HG02870 (cell line): ENCODE data around the gene PLXNA4.
"Not testable (repeated sequence)": the region's sequence is repeated elsewhere in the genome, so short reads cannot be mapped to it uniquely, and the experiment has no call there.

Experiments
- ATAC-seq: cut with Tn5 transposase; IDR thresholded peaks from one replicate; pipeline ENCODE4 v1.9.1; 2021; ENCODE audit warnings: mild to moderate bottlenecking, moderate library complexity; ENCODE audit not compliant: unreplicated experiment

PLXNA4 gene

DNA sequence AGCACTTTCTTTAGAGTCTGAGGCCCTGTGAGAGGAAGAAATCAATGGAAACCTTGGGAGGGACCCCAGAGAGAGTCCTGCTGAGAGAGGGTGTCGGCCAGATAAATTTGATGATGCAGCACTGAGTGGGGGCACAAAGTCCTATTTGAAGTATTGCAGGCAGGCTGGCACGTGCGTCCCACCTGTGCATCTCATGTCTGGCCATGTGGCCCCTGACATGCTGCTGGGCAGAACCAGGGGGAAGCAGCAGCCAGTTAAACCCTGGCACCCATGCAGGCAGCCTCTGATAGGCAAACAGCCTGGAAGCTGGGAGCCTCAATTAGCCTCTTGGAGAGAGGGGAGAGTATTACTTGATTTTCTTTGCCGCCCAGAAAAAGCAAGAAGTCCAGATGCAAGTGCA is 180.9 kb downstream of the PLXNA4 start:
- ATAC-seq: no peak

GRCh38 chr7:132394283-132395198 is 181.7 kb downstream of the PLXNA4 start:
- ATAC-seq: no peak

DNA sequence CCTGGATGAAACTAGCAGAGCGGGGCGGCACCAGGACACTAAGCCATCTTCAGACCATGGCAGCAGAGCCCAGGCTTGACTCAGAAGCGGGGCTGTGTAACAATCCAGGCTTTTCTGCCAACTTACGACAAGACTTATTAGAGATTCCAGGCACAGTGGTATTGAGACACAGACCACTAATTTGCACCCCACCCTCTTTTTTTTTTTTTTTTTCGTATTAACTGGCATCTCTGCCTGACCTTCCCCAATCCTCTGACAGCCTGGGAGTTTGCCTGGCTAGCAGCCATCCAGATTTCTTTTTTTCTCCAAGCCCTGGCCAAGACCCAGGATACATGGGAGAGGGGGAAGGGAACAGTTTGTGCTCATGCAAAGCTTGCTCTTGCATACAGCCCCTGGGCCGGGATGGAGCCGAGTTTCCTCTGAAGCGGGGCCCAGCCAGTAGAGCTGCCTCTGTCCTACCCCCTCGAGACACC is 182.4 kb downstream of the PLXNA4 start:
- no peak for ATAC-seq

DNA sequence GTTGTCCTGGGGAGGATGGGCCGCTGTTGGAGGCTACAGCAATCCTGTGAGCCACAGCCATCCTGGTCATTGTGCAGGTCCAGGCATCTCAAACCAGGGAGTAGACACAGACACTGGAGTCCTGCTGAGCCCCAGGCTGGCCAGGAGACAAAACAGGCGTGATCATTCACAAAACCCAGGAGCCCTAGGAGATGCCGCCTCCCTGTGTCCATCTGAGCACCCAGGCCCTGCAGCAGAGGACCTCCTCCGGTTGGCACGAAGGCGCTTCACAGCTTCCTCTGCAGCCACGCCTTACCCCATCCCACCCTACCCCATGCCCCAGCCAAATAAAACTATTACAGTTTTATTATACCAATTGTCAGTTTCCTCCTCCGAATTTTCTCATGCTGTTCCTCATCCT is 183.6 kb downstream of the PLXNA4 start:
- ATAC-seq: no peak

GRCh38 chr7:132390705-132391104 is 185.6 kb downstream of the PLXNA4 start:
- no peak for ATAC-seq

DNA sequence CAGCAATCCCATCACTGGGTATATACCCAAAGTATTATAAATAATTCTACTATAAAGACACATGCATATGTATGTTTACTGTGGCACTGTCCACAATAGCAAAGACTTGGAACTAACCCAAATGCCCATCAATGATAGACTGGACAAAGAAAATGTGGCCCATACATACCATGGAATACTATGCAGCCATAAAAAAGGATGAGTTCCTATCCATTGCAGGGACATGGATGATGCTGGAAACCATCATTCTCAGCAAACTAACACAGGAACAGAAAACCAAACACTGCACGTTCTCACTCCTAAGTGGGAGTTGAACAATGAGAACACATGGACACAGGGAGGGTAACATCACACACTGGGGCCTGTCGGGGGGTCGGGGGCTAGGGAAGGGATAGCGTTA is 186.2 kb downstream of the PLXNA4 start:
- not testable (repeated sequence) for ATAC-seq

GRCh38 chr7:132388688-132389087 is 187.6 kb downstream of the PLXNA4 start:
- no peak for ATAC-seq

DNA sequence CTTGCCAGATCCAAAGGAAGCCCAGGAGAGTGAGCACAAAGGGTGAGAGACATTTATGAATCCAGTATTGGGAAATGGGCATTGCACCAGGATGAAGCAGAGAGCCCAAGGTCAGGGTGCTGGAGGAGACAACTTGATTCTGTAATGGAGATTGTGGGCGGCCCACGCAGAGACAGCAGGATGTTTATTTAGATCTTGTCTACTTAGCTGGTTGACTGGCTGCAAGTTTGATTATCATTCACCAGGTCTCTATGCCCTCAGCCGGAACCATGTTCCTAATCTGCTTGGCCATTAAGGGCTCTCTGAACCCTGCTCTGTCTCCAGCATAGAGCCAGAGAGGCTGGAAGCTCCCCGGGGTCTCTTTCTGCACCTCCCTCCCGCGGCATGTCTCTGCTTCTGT is 188.7 kb downstream of the PLXNA4 start:
- no peak for ATAC-seq

- no peak for ATAC-seq
Measured at GRCh38 chr7:132386201-132386681, 190.0 kb downstream of the PLXNA4 start.

DNA sequence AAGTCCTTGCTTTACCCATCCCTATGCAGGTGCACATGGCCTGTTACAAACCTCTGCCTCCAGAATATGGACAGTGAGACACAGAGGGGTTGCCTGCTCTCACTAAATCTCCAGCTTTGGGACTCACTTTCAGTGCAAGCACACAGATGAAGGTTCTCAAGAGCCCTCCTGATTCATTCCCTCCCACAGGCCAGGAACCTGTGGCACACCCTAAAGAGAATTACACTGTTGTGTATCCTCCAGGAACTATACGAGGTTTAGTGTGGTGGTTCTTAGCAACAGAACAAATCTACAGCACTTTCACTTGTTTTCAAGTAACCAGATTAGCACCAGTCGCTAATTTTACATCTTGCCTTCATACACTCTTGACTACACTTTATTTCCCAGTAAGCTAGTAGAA is 192.3 kb downstream of the PLXNA4 start:
- no peak for ATAC-seq

- ATAC-seq: no peak
Measured at GRCh38 chr7:132381742-132382472, 194.4 kb downstream of the PLXNA4 start.

DNA sequence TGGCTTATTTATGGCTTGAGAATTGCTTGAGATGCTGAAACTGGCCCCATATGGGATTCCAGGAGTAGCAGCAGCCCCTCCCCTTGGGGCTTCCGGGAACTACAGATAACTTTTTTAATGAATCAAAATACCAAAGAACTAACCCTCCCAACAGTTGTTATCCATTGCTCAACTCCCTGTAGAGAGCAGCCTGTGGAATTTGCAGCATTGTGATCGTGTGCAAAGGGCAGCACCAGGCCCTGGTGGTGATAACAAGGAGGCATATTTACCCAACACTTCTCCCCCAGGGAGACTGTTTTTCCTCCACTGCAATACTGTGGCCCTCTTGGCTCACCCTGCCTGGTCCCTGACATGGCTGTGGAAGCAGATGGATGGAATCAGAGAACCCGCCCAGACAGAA is 196.2 kb downstream of the PLXNA4 start:
- ATAC-seq: no peak

- ATAC-seq: no peak
Measured at GRCh38 chr7:132379292-132379691, 197.0 kb downstream of the PLXNA4 start.

DNA sequence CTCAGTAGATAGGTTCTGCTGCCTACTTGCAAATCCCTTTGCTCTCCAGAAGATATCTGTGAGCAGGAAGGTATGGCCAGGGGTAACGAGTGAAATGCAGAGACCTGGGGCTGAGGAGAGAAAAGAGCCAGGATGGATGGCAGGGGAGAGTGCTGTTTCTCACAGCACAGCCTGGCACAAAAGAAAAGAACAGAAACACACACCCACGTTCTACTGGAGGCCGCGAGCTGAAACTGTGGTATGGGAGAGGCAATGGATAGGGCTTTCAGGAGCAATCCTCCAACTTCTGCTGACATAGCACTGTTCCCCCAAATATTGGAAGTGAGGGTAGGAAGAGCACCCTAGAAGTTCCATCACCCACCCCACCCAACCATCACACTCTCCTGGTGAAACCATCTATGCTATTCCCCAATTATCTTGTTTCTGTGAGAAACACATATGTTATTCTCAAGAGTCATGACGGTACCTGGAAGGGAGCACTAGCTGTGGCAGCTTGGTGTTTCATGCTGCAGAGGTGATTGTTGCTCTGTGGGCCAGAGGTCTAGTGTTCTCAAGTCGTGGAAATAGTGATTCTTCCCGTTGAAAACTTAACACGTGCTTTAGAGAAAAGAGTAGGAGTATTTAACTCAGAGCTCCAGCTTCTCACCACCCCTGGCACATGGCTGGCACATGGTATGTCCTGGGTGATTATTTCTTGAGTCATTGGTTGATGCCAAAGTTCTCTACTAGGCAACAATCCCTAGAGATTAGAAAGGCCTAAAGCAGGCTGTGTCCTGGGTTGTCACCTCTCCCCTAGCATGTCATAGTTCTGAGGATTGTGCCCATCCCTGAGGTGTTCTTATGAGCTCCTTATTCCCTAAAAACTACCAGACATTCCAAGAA is 198.3 kb downstream of the PLXNA4 start:
- ATAC-seq: no peak

GRCh38 chr7:132377015-132377414 is 199.3 kb downstream of the PLXNA4 start:
- no peak for ATAC-seq

DNA sequence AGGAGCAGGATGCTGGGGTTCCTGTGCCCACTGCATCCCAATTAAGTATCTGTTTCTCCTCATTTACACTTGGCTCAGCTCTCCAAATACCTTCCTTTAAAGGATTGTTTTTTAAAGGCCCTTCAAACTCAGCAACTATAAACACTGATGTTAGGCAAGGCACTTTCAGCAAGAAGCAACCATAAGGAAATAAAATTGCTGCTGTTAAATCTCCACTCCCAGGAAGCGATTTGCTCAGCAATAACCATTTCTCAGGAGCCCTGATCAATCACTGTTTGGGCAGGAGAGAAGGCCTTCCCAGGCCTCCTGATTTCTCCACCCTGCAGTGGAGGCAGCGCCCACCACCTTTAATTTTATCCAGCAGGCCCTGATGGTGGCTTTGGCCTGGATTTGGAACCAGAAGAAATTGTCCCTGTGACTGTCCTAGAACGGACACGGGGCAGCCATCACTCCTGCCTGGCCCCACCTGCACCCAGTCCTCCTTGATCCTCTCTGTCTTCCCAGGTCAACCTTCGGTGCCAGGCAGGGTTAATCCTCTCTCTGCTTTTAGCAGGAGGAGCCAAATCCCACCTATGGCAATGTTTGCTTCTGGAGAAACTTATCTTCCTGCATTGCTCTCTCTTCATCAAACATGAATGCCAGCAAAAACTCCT is 199.8 kb downstream of the PLXNA4 start:
- no peak for ATAC-seq

GRCh38 chr7:132373879-132374278 is 202.4 kb downstream of the PLXNA4 start:
- no peak for ATAC-seq

- ATAC-seq: no peak
Measured at GRCh38 chr7:132373041-132373440, 203.2 kb downstream of the PLXNA4 start.

DNA sequence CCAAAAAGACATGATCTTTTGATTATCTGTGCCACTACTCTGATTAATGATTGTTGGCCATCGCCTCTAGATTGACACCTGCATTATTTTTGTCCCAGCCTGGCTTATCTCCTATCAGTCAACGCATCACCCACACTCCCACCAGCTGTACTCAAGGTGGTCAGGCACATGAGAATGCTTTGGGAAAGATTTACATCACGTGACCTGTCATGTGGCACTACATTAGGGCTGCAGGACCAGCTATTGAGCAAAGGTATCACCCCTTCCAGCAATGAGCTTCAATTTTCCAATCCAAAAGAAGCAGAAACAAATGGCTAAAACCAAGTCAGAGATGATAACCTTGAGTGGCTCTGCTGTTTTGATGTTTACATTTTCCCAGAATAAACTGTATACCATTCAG is 204.3 kb downstream of the PLXNA4 start:
- no peak for ATAC-seq

DNA sequence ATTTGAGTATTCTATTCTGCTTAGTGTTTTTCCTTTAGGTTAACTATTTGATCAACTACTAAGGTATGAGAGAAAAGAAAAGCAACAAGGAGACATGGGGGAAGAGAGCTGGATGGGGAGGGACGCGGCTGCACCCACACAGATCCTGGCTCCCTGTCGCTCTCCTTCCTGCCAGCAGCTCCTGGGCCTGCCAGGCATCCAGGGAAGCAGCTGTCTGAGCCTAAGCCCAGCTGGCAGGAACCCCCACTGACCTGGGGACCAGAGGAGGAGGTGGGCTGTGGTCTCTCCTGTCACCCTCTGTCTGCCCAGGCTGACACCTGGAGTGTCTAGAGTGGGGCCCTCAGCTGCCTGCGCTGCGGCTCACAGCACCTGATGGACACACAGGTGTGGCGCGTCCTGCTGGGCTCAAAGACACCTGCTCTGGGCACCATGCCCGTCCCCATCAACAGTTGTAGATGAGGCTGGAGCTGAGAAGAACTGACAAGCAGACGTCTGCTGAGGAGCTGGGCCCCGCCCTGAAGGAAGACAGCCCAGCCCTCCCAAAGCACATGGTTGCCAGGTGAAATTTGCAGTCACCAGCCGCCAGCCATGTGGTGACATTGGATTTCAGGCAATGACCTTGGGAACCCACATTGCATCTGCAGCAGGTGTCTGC is 207.9 kb downstream of the PLXNA4 start:
- ATAC-seq: no peak
